Activated CD4-positive, alpha-beta T cell treated with anti-CD3 and anti-CD28 coated beads, Interleukin-2, amount 50 U/mL, for 24 hours (primary cell): ENCODE results near the gene LGALS7B.
"Not testable (repeated sequence)": the region's sequence is repeated elsewhere in the genome, so short reads cannot be mapped to it uniquely, and the experiment has no call there.

Source experiments
- DNase-seq, 2 donors: peaks; one replicate each; pipeline ENCODE4 v3.0.0-alpha.2; 2020; ENCODE audit warnings: low read depth in 1 of 2, low spot score in 1 of 2

Gene LGALS7B

DNA sequence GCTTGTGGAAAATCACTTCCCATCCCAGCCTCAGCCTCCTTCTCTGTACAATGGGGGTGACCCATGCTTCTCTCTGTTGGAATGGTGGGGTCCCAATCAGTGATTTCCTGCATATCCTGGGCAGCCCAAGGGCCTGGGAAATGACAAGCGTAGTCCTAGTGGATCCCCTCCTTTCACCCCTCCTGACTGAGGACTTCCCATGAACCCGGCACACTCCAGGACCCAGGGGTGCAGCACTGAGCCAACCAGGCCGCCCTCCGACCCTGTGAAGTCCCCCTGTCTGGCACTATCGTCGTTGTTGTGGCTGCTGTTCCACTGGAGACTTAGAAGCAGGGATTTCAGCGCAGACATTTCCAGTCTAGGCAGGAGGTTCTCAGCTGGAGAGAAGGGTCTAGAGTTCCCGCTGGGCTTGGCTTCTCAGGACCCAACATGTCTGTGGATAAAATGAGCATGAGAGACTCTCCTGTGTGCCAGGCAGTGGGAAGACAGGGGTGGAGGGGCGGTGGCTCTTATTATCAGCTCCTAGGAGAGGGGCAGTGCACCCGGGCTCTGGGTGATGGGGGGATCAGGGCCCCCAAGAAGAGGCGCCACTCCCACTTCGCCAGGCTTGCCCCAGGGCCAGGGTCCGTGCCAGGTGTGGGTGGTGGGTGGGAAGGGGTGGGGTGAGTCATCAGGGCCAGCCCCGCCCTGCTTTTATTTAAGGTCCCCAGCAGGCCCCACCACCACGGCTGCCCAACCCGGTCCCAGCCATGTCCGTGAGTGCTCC lies at the start of gene LGALS7B:
Gene LGALS7B (plus strand): TSS at position 723 of the 766 bp plus-strand sequence. CDS start 27 bp downstream, at position 750.
- no peak for DNase-seq

GRCh38 chr19:38739440-38740256 lies 49.4 kb upstream of the LGALS7B start:
- no peak for DNase-seq

DNA sequence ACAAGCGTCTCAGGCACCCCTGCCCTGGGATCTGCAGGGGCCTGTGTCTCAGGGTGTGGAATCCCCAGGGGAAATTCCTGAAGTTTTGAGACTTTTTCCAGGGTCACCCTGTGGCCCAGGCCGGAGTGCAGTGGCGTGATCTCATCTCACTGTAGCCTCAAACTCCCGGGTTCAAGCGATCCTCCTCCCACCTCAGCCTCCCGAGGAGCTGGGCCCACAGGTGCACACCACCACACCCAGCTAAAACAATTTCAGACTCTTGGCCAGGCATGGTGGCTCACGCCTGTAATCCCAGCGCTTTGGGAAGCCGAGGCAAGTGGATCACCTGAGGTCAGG lies 48.8 kb upstream of the LGALS7B start:
- no peak for DNase-seq

- DNase-seq = no peak
Measured at GRCh38 chr19:38740932-38741331, 48.1 kb upstream of the LGALS7B start.

- DNase-seq = no peak
Measured at GRCh38 chr19:38741670-38742069, 47.3 kb upstream of the LGALS7B start.

- DNase-seq = no peak
Measured at GRCh38 chr19:38742296-38742695, 46.7 kb upstream of the LGALS7B start.

DNA sequence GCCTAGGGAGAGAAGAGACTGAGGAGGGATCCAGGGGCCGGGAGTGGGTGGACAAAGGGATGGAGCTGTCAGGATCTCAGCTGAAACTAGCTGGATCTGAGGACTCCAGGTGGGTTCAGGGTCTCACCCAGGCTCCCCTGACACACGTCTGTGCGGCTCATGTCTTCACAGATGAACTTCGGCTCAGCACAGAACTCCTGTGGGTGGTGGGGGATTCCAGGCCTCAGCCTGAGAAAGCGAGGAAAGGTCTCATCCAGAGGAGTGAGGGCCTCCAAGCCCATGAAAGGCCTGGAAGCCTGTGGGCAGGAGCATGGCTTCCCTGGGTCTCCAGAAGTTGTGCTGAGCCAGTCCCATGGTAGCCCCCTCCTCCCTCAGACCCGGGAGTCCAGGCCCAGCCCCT lies 46.1 kb upstream of the LGALS7B start:
- DNase-seq = no peak

GRCh38 chr19:38743394-38744297 lies 45.4 kb upstream of the LGALS7B start:
- DNase-seq = no peak

DNA sequence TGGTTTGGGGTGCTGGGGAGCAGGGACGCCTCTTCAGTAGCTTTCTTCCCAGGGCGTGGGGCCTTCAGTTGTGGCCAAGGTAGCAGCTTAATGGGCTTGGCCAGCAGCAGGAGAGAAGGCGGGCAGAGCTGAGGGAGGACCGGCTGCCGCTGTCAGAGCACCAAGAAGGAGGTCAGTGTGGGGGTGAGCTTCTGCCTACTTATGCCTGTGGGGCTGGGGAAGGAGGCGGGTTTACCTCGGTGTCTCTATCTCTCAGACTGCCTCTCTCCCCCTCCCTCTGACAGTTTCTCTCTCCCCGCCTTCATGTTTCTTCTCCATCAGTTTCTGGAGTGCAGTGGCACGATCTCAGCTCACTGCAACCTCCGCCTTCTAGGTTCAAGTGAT lies 44.7 kb upstream of the LGALS7B start, which contains the start of gene CAPN12:
Gene CAPN12 (minus strand): TSS at position 177 of the 384 bp plus-strand sequence. CDS start 309 bp downstream, outside the sequence.
- DNase-seq = no peak

GRCh38 chr19:38744874-38745273 lies 44.1 kb upstream of the LGALS7B start:
- no peak for DNase-seq

DNA sequence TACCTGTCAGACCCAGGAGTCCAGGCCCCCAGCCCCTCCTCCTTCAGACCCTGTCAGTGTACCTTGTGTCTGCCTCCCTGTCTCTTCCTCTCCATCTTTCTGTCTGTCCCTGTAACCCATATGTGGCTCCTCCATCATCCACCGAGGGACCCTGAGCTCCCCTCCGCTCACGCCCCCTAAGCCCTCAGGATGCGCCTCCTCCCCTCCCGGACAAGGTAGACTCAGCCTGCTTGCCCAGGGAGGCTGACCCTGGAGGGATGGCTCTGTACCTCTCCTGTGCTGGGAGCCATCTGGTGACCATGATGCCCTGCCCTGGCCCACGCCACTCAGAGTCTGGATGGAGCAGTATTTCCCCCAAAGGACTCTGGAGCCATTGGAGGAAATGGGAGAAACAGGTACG lies 43.7 kb upstream of the LGALS7B start:
- DNase-seq = no peak

DNA sequence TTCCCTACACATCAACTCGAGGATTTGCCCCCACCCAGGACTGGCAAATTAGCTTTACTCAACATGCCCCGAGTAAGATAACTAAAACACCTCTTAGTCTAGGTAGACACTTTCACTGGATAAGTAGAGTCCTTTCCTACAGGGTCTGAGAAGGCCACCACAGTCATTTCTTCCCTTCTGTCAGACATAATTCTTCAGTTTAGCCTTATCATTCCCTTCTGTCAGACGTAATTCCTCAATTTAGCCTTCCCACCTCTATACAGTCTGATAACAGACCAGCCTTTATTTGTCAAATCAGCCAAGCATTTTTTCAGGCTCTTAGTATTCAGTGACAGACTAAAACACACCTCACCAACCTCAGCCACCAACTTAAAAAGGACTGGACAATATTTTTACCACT lies 35.2 kb upstream of the LGALS7B start:
- not testable (repeated sequence) for DNase-seq

- DNase-seq = not testable (repeated sequence)
Measured at GRCh38 chr19:38754196-38754595, 34.8 kb upstream of the LGALS7B start.

GRCh38 chr19:38759590-38760003 lies 29.4 kb upstream of the LGALS7B start:
- DNase-seq = no peak

DNA sequence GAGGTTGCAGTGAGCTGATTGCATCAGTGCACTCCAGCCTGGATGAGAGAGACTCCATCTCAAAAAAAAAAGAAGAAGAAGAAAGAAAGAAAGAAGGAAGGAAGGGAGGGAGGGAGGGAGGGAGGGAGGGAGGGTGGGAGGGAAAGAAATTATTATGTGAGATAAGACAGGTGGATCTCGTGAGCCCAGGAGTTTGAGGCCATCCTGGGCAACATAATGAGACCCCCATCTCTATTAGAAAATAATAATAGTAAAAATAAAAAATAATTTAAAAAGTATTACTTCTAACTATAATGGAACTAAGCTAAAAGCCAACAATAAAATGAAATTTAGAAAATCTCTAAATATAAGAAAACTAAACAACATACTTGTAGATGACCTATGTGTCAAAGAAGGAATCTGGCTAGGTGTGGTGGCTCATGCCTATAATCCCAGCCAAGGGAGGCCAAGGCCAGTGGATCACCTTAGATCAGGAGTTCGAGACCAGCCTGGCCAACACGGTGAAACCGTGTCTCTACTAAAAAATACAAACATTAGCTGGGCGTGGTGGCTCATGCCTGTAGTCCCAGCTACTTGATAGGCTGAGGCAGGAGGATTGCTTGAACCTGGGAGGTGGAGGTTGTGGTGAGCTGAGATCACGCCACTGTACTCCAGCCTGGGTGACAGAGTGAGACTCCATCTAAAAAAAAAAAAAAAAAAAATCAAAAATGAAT lies 28.0 kb upstream of the LGALS7B start:
- not testable (repeated sequence) for DNase-seq

DNA sequence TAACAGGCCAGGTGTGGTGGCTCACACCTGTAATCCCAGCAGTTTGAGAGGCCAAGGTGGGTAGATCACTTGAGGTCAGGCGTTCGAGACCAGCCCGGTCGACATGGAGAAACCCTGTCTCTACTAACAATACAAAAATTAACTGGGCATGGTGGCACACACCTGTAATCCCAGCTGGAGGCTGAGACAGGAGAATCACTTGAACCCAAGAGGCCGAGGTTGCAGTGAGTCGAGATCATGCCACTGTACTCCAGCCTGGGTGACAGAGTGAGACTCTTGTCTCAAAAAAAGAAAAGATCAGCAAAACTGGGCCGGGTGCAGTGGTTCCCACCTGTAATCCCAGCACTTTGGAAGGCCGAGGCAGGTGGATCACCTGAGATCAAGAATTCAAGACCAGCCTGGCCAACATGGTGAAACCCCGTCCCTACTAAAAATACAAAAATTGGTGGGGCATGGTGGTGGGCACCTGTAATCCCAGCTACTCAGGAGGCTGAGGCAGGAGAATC lies 27.1 kb upstream of the LGALS7B start:
- DNase-seq = not testable (repeated sequence)

- no peak for DNase-seq
Measured at GRCh38 chr19:38763795-38764220, 25.2 kb upstream of the LGALS7B start.

DNA sequence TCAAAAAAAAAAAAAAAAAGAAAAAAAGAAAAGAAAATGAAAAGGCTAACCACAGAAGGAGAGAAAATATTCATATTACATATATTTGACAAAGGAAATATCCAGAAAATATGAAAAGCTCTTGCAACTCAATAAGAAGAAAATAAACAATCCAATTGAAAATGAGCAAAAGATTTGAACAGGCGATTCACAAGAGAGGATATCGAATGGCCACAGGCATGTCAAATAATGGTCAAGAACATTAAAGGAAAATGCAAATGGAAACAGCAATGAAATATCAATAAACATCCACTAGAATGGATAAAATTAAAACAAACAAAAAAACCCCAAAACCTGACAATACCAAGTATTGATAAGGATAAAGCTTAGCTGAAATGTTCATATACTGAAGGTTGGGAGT lies 23.8 kb upstream of the LGALS7B start:
- DNase-seq = no peak

- DNase-seq = no peak
Measured at GRCh38 chr19:38766276-38767047, 22.5 kb upstream of the LGALS7B start.
